GM12865 (cell line): ENCODE data around the gene CCR8.
A peak's percentile ranks its signal among the peaks of the same experiment; 100 is the strongest.

ENCODE experiments used
- DNase-seq: peaks from one replicate; pipeline ENCODE4 v3.0.0; 2010; ENCODE audit warnings: low read depth
- H3K4me3 ChIP-seq: 2 replicates; pipeline ENCODE4 v1.5.1; 2011; ENCODE audit warnings: mild to moderate bottlenecking, low read depth, low read length, control low read depth
- TF ChIP-seq, protein P1 (sequence below): IDR thresholded peaks from 2 replicates; pipeline ENCODE4 v1.5.1; 2011; ENCODE audit warnings: low read length, control low read depth, low read depth, inconsistent platforms; ENCODE audit not compliant: insufficient read depth; ENCODE audit errors: missing control alignments

The CCR8 gene, protein sequence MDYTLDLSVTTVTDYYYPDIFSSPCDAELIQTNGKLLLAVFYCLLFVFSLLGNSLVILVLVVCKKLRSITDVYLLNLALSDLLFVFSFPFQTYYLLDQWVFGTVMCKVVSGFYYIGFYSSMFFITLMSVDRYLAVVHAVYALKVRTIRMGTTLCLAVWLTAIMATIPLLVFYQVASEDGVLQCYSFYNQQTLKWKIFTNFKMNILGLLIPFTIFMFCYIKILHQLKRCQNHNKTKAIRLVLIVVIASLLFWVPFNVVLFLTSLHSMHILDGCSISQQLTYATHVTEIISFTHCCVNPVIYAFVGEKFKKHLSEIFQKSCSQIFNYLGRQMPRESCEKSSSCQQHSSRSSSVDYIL

DNA sequence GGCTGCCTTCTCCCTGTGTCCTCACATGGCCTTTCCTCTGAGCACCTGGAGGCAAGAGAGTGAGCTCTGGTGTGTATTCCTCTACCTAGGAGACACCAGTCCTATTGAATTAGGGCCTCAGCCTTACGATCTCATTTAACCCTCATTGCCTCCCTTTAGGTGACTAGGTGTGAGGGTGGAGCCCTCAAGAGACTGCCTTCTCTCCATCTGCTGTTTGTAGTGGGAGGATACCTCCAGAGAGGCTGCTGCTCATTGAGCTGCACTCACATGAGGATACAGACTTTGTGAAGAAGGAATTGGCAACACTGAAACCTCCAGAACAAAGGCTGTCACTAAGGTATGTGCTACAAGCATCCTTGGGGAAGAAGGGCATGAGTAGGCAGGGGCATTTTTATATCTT lies at the start of gene CCR8:
Gene CCR8 (plus strand): TSS at position 217 of the 400 bp plus-strand sequence. CDS start 2,623 bp downstream, outside the sequence.
- H3K4me3 ChIP-seq: peak within 1 kb of the TSS; percentile 24
- TF ChIP-seq, protein P1, sequence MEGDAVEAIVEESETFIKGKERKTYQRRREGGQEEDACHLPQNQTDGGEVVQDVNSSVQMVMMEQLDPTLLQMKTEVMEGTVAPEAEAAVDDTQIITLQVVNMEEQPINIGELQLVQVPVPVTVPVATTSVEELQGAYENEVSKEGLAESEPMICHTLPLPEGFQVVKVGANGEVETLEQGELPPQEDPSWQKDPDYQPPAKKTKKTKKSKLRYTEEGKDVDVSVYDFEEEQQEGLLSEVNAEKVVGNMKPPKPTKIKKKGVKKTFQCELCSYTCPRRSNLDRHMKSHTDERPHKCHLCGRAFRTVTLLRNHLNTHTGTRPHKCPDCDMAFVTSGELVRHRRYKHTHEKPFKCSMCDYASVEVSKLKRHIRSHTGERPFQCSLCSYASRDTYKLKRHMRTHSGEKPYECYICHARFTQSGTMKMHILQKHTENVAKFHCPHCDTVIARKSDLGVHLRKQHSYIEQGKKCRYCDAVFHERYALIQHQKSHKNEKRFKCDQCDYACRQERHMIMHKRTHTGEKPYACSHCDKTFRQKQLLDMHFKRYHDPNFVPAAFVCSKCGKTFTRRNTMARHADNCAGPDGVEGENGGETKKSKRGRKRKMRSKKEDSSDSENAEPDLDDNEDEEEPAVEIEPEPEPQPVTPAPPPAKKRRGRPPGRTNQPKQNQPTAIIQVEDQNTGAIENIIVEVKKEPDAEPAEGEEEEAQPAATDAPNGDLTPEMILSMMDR: no peak
- peak; percentile 39 for DNase-seq

DNA sequence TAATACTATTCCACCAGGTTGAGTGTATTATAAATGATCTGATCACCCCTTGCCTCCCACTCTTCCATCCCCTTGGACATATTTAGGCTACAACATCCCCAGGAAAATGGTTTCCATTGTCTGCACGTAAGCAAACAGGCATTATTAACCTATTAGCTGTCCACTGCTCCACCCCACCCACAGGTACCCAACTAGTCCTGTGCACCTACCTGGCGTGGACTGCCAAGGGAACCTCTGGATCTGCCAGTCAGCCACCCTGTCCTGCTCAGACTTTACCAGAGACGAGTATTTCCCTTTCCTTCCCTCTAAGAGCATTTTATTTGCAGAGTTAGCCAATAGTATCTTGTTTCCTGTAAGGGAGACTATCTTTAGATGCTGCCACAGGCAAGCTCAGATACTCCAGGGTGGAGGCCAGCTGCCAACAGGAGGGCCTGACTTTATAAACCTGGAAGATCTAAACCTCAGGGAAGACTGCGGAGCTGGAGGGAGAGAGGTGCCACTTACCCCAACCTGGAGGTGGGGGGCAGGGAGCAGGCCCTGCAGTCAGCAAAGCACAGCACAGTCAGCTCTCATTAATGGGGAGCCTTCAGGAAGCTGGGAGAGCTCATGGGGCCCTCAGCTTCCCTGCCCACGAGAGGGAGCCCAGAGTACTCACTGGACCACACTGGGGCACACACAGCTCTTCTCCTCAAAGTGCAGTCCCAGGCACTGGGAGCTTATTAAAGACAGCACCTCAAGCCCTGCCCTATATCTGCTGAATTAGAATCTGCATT lies 49.6 kb upstream of the CCR8 start, which contains the start of gene CX3CR1:
Gene CX3CR1 (minus strand): TSS at position 292 of the 773 bp plus-strand sequence. CDS start 13,527 bp downstream, outside the sequence.
- TF ChIP-seq, protein P1: no peak
- DNase-seq: no peak

DNA sequence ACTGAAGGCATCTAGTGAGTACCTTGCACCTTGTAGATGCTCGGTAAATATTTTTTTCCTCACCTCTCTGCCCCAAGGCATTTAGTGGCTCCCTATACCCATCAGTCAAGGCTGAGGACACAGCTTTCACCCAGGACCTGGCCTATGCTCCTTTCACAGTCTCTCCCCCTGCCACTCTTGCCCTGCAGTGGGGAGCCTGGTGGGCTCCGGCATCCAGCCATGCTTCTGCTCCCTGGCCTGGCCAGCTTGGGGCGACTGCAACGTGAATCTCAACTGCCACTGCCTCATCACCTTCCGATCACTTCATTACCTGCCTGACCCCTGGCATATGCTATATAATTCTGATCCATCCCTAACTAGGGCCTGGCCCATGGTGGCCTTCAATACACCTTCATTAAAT lies 48.9 kb upstream of the CCR8 start:
- no peak for DNase-seq
- TF ChIP-seq, protein P1: no peak
- no peak overlapping the region for H3K4me3 ChIP-seq

More for the DNA sequence above, 49.6 kb upstream of the CCR8 start, which contains the start of gene CX3CR1:
- no peak within 1 kb of the TSS for H3K4me3 ChIP-seq

DNA sequence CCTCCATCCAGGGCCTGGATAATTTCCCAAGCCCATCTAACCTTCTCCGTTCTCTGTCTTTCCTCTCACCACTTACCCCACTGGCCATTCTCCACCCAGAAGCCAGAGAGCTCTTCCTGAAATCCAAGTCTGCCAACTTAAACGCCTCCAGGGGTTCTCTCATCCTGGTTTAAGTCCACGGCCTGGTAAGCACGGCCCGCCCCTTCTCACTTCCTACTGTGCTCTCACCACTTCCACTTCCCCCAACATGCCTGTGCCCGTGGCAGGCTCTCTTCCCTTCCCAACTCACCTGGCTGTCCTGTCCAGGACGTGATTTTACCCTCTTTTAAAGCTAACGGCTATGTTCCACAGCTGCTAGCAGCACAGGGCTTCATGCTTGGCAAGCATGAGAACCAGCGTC lies 48.0 kb upstream of the CCR8 start:
- no peak overlapping the region for H3K4me3 ChIP-seq
- DNase-seq: no peak
- TF ChIP-seq, protein P1: no peak

DNA sequence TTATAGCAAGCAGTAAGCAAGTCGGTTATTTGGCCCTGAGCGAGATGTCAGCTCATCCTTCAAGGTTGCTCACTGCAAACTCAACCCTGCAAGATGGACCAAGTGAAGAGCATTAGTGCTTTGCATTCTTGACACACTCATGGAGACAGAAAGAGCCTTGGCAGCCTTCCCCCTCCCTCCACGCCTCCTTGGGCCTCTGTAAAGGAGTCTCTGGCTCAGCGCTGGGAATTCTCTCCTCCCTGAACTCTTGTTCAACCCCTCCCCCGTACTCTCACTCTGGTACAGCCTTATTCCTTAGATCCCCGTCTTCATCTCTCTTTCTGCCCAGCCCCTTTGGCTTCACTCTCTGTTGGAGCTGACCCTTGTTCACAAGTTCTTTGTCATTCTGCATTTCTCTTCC lies 47.5 kb upstream of the CCR8 start:
- H3K4me3 ChIP-seq: no peak overlapping the region
- DNase-seq: no peak
- TF ChIP-seq, protein P1: no peak

DNA sequence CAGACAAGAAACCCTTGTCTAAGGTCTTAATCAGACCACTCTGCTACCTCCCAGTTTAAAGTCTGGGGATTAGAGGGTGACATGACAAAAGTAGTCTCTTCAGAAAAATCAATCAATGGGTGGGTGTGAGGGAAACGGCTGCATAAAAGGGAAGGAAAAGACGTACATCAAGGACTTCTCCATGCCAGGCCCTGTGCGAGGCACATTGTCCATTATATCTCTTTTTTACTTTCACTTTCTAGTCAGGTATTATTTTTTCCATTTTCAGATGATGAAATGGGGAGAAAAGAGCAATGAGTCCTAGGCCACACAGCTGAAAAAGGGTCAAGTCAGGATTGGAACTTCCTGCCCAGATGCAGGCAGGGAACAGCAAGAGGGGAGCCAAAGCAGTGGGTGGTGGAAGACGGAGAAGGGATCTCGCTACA lies 45.0 kb upstream of the CCR8 start:
- H3K4me3 ChIP-seq: no peak overlapping the region
- DNase-seq: no peak
- TF ChIP-seq, protein P1: no peak
